NT2/D1 (cell line): Measurements from ENCODE around the gene VIM.

Source experiments
- SUZ12 ChIP-seq: IDR thresholded peaks from 2 replicates; pipeline ENCODE4 v1.6.1; 2011; ENCODE audit not compliant: insufficient read length, insufficient read depth; ENCODE audit errors: extremely low read depth
- YY1 ChIP-seq: IDR thresholded peaks from 2 replicates; pipeline ENCODE4 v1.6.1; 2011; ENCODE audit not compliant: insufficient read length, insufficient read depth

GRCh38 chr10:17214971-17215781, 12.9 kb upstream of the VIM start:
- TF ChIP-seq YY1: no peak
- TF ChIP-seq SUZ12: no peak
